ENCODE results near the gene ERVFRD-1.
"Not testable (repeated sequence)": the region's sequence is repeated elsewhere in the genome, so short reads cannot be mapped to it uniquely, and the experiment has no call there.

The ERVFRD-1 gene

DNA sequence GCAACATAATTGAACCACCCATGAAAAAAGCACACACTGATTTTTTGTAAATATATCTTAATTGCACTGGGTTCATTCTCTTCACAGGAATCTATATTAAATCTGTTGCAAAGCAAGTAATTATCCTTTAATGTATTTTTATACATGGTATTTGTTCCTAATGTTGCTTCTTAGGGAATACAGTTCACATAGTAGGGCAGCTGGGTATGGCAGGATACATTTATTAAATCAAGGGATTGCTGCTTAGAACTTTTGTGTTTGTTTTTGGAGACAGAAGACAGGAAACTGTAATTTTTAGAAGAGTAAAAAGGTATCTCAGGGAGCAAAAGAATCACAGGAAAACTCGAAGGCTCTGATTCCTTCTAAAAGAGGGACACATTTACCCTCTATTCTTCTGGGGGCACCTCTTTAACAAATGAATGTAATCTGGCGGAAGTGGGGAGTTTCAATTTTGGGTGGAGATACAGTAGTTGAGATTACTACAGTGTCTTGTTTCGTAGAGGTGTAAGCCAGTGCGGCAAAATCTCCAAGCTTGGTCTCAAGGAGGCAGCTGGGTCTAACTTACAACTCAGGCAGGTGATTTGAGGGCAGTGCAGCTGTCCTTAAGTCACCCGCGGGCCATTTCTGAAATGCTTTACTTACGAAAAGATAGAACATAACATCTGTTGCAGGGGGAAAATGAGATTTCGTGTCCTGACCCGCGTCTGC is 18.7 kb downstream of the ERVFRD-1 start (continued):
- TF ChIP-seq TOX (CRISPR knock-in tag; IDR thresholded peaks at IDR 0.05; ENCODE audit: borderline replicate concordance) = no peak
- TF ChIP-seq, protein P1, sequence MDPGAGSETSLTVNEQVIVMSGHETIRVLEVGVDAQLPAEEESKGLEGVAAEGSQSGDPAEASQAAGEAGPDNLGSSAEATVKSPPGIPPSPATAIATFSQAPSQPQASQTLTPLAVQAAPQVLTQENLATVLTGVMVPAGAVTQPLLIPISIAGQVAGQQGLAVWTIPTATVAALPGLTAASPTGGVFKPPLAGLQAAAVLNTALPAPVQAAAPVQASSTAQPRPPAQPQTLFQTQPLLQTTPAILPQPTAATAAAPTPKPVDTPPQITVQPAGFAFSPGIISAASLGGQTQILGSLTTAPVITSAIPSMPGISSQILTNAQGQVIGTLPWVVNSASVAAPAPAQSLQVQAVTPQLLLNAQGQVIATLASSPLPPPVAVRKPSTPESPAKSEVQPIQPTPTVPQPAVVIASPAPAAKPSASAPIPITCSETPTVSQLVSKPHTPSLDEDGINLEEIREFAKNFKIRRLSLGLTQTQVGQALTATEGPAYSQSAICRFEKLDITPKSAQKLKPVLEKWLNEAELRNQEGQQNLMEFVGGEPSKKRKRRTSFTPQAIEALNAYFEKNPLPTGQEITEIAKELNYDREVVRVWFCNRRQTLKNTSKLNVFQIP (CRISPR knock-in tag; IDR thresholded peaks at IDR 0.05; ENCODE audit: borderline replicate concordance, low read depth) = no peak
- TF ChIP-seq ESRRG (CRISPR knock-in tag; IDR thresholded peaks at IDR 0.05) = no peak
- TF ChIP-seq ZC3H10 (CRISPR knock-in tag; IDR thresholded peaks at IDR 0.05) = no peak
- TF ChIP-seq, protein P2, sequence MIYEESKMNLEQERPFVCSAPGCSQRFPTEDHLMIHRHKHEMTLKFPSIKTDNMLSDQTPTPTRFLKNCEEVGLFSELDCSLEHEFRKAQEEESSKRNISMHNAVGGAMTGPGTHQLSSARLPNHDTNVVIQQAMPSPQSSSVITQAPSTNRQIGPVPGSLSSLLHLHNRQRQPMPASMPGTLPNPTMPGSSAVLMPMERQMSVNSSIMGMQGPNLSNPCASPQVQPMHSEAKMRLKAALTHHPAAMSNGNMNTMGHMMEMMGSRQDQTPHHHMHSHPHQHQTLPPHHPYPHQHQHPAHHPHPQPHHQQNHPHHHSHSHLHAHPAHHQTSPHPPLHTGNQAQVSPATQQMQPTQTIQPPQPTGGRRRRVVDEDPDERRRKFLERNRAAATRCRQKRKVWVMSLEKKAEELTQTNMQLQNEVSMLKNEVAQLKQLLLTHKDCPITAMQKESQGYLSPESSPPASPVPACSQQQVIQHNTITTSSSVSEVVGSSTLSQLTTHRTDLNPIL (CRISPR knock-in tag; IDR thresholded peaks at IDR 0.05; ENCODE audit: low read depth) = no peak
- no peak for TF ChIP-seq GLIS3 (CRISPR knock-in tag; IDR thresholded peaks at IDR 0.05)
- no peak for TF ChIP-seq TCF4 (CRISPR knock-in tag; IDR thresholded peaks at IDR 0.05; ENCODE audit: borderline replicate concordance)

DNA sequence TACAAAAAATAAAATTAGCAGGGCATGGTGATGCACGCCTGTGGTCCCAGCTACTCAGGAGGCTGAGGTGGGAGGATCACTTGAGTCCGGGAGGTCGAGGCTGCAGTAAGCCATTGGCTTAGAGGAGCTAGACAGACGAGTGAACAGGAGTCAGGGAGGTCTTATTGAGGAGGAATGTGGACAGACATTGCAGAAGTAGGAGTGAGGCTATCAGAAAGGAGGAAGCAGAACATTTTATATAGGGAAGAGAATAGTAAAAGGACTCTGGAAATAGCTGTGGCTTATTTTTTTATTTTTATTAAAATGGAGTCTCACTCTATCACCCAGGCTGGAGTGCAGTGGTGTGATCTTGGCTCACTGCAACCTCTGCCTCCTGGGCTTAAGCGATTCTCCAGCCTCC is 20.4 kb downstream of the ERVFRD-1 start:
- not testable (repeated sequence) for ATAC-seq

DNA sequence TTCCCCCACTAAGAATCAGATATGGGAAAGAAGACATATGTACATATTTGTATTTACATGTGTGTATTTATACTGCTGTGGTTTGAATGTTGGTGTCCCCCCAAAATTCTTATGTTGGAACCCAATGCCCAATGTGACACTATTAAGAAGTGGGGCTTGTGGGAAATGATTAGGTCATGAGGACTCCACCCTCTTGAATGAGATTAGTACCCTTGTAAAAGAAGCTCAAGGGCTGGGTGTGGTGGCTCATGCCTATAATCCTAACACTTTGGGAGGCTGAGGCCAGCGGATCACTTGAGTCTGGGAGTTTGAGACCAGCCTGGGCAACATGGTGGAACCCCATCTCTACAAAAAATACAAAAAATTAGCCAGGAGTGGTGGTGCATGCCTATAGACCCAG is 21.8 kb downstream of the ERVFRD-1 start:
- no peak for TF ChIP-seq ISL1 (CRISPR knock-in tag; IDR thresholded peaks at IDR 0.05)
- TF ChIP-seq ESRRG (CRISPR knock-in tag; IDR thresholded peaks at IDR 0.05) = no peak
- TF ChIP-seq PPARA (CRISPR knock-in tag; IDR thresholded peaks at IDR 0.05; ENCODE audit: borderline replicate concordance) = no peak
- TF ChIP-seq RARB (CRISPR knock-in tag; IDR thresholded peaks at IDR 0.05) = no peak
- no peak for TF ChIP-seq ARNTL (CRISPR knock-in tag; IDR thresholded peaks at IDR 0.05; ENCODE audit: borderline replicate concordance, low read depth)
- TF ChIP-seq TOX (CRISPR knock-in tag; IDR thresholded peaks at IDR 0.05; ENCODE audit: borderline replicate concordance) = no peak
- TF ChIP-seq ZNF70 (CRISPR knock-in tag; IDR thresholded peaks at IDR 0.05) = no peak
- TF ChIP-seq PATZ1 (CRISPR knock-in tag; IDR thresholded peaks at IDR 0.05; ENCODE audit: borderline replicate concordance) = no peak
- no peak for TF ChIP-seq TCF4 (CRISPR knock-in tag; IDR thresholded peaks at IDR 0.05; ENCODE audit: borderline replicate concordance)
- no peak for TF ChIP-seq SNAI2 (CRISPR knock-in tag; IDR thresholded peaks at IDR 0.05)
- TF ChIP-seq CSDC2 (CRISPR knock-in tag; IDR thresholded peaks at IDR 0.05) = no peak
- TF ChIP-seq, protein P2 (CRISPR knock-in tag; IDR thresholded peaks at IDR 0.05; ENCODE audit: low read depth) = no peak
- TF ChIP-seq, protein P3, sequence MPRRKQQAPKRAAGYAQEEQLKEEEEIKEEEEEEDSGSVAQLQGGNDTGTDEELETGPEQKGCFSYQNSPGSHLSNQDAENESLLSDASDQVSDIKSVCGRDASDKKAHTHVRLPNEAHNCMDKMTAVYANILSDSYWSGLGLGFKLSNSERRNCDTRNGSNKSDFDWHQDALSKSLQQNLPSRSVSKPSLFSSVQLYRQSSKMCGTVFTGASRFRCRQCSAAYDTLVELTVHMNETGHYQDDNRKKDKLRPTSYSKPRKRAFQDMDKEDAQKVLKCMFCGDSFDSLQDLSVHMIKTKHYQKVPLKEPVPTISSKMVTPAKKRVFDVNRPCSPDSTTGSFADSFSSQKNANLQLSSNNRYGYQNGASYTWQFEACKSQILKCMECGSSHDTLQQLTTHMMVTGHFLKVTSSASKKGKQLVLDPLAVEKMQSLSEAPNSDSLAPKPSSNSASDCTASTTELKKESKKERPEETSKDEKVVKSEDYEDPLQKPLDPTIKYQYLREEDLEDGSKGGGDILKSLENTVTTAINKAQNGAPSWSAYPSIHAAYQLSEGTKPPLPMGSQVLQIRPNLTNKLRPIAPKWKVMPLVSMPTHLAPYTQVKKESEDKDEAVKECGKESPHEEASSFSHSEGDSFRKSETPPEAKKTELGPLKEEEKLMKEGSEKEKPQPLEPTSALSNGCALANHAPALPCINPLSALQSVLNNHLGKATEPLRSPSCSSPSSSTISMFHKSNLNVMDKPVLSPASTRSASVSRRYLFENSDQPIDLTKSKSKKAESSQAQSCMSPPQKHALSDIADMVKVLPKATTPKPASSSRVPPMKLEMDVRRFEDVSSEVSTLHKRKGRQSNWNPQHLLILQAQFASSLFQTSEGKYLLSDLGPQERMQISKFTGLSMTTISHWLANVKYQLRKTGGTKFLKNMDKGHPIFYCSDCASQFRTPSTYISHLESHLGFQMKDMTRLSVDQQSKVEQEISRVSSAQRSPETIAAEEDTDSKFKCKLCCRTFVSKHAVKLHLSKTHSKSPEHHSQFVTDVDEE (CRISPR knock-in tag; IDR thresholded peaks at IDR 0.05) = no peak
- no peak for TF ChIP-seq OSR1 (CRISPR knock-in tag; IDR thresholded peaks at IDR 0.05)
- no peak for ATAC-seq

- not testable (repeated sequence) for ATAC-seq
These were observed 24.2 kb downstream of the ERVFRD-1 start for GRCh38 chr6:11087141-11087812.

Data from SK-N-SH treated with all-trans-retinoic acid at 6 μM for 48 hours (cell line).